NCI-H1694 treated with DMSO at 0.1 percent for 48 hours (cell line): ENCODE results near the gene PATE2.

Experiments
- DNase-seq: peaks from one replicate; lab custom pipeline; 2025; lab: John Stamatoyannopoulos, UW

The PATE2 gene

DNA sequence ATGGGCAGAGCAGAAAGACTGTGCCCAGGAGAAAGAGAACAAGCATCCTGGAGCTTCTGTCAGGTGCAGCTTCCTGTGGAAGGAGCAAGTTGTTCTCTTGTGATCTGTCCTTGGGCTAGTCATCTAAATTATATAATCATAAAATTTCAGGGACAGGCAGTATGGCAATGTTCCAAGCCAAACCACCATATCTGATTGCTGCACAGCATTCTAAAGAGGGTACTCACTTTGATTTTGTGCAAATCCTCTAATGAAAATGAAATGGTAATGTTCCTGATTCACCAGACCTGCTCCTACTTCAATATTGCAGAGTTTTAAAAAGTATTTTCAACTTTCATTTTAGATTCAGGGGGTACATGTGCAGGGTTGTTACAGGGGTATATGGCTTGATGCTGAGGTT, at the start of gene PATE2:
Gene PATE2 (minus strand): TSS at position 101 of the 400 bp plus-strand sequence. CDS start 55 bp downstream, at position 46.
- no peak for DNase-seq

GRCh38 chr11:125807909-125808308, 29.3 kb upstream of the PATE2 start:
- no peak for DNase-seq

DNA sequence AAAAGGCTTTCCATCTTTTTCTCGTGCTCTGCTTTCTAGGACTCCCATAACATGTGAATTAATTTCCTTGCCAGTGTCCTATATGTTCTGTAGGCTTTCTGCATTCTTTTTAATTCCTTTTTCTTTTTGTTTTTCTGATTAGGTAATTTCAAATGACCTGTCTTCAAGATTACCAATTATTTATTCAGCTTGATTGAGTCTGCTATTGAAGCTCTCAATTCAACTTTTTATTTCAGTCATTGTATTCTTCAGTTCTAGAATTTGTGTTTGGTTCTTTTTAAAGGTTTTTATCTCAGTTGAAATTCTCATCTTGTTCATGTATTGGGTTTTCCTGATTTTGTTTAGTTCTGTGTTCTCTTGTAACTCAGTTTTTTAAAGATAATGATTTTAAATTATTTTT, 23.8 kb upstream of the PATE2 start:
- no peak for DNase-seq

GRCh38 chr11:125799808-125800207, 21.2 kb upstream of the PATE2 start:
- DNase-seq, result no peak

- DNase-seq, result no peak
Measured at GRCh38 chr11:125797641-125798040, 19.0 kb upstream of the PATE2 start.

- DNase-seq, result no peak
Measured at GRCh38 chr11:125790825-125791224, 12.2 kb upstream of the PATE2 start.

DNA sequence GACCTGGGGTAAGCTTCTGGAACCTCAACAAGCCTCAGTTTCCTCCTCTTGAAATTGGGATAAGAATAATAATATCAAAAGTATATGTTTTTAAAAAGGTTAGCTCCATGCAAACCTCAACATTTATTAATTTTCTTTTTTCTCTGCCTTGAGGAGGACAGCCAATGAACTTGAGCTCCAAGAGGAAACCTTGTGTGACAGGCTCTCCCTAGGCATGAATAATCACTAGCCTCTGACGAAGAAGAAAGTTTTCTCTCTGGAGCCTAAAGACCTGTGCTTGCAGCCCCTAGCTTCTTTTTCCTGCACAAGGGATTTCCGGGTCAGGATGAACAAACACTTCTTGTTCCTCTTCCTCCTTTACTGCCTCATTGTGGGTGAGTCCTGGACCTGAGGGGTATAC, 9.2 kb upstream of the PATE2 start, which contains the start of gene PATE3:
Gene PATE3 (plus strand): TSS at position 301 of the 400 bp plus-strand sequence. CDS start 25 bp downstream, at position 326.
- no peak for DNase-seq

DNA sequence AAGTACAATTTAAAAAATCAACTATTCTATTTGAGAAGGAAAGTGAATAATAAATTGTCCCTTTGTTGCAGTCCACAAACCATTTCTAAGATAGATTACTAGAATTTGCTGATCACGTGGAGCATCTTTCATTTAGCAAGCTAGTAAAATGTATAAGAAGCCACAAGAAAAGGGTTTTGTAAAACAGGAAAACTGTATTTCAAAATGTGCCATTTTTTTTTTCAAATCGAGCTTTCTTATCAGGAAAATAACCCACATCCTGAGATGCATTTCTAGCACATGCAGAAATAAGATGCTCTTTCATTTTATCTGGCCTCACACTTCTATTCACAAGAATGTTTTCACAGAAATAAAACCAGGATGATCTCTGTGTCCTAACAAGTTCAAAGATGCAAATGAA, 6.0 kb upstream of the PATE2 start:
- no peak for DNase-seq

- DNase-seq, result no peak
Measured at GRCh38 chr11:125777309-125777708, 1.3 kb downstream of the PATE2 start.

DNA sequence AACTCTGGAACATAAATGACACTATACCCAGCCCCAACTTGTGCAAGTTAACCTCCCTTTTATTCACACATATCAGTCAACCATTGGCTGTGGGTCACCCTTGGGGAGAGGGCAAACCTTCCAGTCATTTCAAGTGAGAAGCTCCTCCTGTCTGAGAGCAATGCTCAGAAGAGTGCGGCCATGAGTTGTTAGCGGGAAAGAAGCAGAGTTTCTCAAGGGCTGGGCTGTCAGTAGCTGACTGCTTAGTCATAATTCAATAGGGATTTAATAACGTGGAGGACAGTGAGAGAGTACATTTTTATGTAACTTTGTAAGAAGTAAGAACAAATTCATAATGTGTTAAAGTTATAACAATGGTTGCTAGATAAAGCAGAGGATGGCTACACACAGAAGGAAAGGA, 5.1 kb downstream of the PATE2 start:
- no peak for DNase-seq

DNA sequence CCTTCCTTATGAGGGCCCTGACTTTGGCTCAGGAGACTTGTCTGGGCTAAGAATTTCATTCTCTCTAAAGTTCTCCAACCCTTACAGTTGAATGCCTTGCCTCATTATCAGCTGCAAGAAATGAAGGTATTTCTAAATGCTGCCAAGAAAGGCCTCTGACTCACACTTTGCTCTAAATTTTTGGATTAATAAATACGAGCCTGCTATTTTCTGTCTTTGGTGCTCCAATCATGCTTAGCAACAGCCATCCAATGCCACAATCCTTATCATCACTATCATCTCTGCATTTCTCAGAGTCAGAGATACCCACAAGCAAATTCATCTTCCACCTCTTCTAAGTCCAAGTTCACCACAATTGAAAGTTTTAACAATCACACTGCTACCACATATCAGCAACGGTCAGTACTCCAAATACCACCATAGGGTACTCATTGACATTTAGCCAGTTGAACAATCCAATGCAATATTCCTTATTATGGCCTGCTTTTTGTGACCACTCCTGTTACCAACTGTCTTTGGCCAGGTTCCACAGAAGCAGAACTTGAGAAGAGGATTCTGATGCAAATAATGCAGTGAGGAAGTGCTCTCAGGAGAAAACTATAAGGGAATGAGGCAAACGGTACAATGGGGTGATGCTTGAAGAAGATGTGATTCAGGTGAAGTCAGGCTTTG, 5.7 kb downstream of the PATE2 start:
- no peak for DNase-seq

GRCh38 chr11:125770583-125770982, 8.0 kb downstream of the PATE2 start:
- DNase-seq, result no peak

DNA sequence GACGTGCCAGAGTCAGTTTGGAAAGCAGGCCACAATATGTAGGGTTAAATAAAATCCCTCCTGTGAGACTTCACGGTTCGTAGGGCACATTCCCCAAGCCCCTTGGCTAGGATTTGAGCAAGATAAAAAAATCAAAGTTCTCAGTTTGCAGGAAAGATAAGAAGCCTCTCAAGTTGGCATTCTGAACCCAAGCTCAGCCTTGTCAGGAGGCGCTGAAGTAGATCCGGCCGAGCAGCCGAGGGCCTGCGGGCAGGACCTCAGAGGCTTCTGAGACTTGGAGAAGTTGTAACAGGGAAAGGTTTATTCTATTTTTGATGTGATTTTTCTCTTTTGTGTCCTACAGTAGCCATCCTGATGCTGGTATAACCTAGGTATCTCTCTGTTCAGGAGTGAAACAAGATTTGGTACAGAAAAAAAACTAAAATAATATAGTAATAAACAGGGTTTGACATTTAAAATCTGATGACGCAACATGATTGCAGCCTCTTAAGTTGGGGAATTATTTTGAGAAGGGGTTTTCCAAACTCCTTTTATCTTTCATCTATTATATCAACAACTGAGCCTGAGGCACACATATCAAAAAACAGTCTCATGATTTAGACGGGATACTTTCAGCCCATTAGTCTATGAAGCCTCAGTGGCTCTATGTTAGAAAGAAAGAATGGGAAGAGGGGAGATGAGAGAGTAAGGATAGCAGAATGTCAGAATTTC, 10.1 kb downstream of the PATE2 start:
- no peak for DNase-seq

- no peak for DNase-seq
Measured at GRCh38 chr11:125766251-125766650, 12.4 kb downstream of the PATE2 start.

- DNase-seq, result no peak
Measured at GRCh38 chr11:125763483-125763882, 15.1 kb downstream of the PATE2 start.

DNA sequence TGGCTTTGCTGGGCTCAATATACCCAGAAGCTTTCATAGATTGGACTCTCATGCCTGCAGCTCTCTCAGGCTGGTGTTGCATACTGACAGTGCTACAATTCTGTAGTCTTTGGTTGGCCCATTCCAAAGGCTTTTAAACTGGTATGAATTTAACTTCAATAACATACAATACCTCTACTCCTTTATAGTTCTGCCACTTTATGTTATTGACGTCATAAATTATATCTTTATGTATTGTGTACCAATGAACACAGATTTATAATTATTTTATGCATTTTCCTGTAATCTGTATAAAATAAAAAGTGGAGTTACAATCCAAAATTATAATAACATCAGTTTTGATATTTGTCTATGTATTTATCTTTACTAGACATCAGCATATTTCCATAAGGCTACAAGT, 16.2 kb downstream of the PATE2 start:
- DNase-seq, result no peak

- no peak for DNase-seq
Measured at GRCh38 chr11:125756050-125756449, 22.6 kb downstream of the PATE2 start.

DNA sequence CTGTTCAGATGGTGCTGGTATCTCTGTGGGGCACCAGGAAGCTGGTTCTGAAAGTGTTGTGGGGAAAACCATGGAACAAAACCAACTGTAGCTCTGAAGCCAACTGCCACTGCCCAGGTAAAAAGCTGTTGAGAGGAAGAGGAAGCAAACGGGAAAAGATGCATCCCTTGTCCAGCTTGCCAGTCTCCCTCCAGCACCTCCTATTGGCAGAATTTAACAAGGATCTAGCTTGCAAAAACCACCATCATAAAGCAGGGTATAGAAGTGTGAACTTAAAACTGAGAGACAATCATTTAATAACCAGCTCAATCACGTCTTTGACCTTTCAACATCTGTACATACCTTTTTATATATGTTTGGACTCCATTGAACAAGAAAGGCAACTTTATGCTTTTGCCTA, 28.0 kb downstream of the PATE2 start:
- DNase-seq, result no peak

DNA sequence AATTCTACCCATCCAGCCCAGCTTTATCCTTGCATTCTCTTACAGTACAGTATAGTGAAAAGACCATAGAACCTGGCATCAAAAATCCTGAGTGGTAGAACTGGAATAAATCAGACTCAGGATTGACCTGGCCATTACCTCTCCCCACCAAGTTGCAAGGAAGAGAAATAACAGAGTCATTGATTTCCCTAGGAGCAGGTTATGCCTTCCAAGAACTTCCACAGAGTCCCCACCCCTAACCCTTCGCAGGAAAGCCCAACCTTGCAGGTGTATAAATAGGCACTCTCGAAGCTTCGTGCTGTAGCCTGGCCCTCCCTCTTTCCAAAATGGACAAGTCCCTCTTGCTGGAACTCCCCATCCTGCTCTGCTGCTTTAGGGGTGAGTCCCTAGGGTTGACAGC, 32.6 kb downstream of the PATE2 start, which contains the start of gene PATE1:
Gene PATE1 (plus strand): TSS at position 301 of the 400 bp plus-strand sequence. CDS start 26 bp downstream, at position 327.
- DNase-seq, result no peak

GRCh38 chr11:125743681-125744080, 34.9 kb downstream of the PATE2 start:
- no peak for DNase-seq

GRCh38 chr11:125740617-125741016, 38.0 kb downstream of the PATE2 start:
- no peak for DNase-seq

DNA sequence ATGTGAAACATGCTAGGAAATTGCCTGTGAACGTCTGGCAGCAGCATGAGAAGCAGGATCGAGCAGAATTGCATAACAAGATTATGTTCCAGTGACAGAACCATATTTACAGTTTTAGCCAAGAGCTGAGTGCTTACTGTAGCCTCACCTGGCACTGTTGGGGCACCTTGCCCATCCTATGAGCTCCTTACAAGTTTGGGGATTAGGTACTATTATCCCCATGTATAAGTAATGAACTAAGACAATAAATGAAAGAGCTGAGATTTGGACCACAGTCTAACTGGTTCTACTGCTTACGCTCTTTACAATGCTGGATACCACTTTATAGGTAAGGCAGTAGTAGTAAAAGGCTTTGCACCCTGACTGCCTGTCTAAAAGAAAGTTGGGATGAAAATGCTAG, 49.7 kb downstream of the PATE2 start:
- no peak for DNase-seq
